ENCODE results near the gene CDKAL1. TPM values are rescaled to one million over a fixed set of nuclear protein-coding genes. Genes with fewer than 3 reads are reported as not detected.

The CDKAL1 gene
- total RNA-seq, 1 experiment from 2014 or later = 20.6 TPM

DNA sequence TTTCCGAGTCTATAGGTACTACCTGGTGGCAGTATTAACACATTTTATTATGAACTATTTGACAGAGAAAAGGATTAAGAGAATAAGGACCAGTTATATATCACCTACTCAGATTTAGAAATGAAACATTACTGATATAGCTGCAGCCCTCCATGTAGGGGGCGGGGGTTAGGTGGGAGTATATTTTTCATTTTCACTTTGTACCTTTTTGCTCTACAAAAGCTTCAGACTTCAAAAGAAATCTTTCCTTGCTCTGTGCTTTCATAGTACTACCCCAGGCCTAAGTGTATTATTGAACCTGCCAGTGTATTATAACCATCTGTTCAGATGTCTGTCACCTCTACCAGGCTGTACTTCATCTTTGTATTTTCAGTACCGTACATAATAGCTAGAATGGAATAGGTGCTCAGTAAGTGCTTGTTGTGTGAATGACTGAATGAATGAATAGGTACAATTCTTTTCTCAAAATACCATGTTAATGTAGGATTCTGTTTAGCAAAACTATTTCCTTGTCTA is 43.0 kb downstream of the CDKAL1 start:
- Mint-ChIP-seq H3K4me1 (peaks cover 16% of the 10 kb centered on the region), H3K9me3 (no peaks in the 10 kb centered on the region), H3K27me3 (ENCODE audit: low read depth) (no peaks in the 10 kb centered on the region), H3K27ac (no peak overlapping the region; the same call in 1 of the 2 replicates), H3K36me3 (no peaks in the 10 kb centered on the region), H3K4me3 (no peak overlapping the region)
- ATAC-seq (no peak), DNase-seq (ENCODE audit: low spot score) (no peak)
- TF ChIP-seq GTF2I (CRISPR knock-in tag; conservative IDR thresholded peaks at IDR 0.05) (no peak), SMAD4 (CRISPR knock-in tag; IDR thresholded peaks at IDR 0.05) (no peak), NR1H2 (CRISPR knock-in tag; IDR thresholded peaks at IDR 0.05) (no peak), ZNF263 (CRISPR knock-in tag; IDR thresholded peaks at IDR 0.05; ENCODE audit: low read depth) (no peak), NFATC4 (CRISPR knock-in tag; IDR thresholded peaks at IDR 0.05) (no peak), PRRX2 (CRISPR knock-in tag; IDR thresholded peaks at IDR 0.05) (no peak), RELA (CRISPR knock-in tag; IDR thresholded peaks at IDR 0.05; ENCODE audit: borderline replicate concordance) (no peak)
- TF ChIP-seq, protein P1, sequence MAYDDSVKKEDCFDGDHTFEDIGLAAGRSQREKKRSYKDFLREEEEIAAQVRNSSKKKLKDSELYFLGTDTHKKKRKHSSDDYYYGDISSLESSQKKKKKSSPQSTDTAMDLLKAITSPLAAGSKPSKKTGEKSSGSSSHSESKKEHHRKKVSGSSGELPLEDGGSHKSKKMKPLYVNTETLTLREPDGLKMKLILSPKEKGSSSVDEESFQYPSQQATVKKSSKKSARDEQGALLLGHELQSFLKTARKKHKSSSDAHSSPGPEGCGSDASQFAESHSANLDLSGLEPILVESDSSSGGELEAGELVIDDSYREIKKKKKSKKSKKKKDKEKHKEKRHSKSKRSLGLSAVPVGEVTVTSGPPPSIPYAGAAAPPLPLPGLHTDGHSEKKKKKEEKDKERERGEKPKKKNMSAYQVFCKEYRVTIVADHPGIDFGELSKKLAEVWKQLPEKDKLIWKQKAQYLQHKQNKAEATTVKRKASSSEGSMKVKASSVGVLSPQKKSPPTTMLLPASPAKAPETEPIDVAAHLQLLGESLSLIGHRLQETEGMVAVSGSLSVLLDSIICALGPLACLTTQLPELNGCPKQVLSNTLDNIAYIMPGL (CRISPR knock-in tag; IDR thresholded peaks at IDR 0.05) = no peak
- TF ChIP-seq, protein P2, sequence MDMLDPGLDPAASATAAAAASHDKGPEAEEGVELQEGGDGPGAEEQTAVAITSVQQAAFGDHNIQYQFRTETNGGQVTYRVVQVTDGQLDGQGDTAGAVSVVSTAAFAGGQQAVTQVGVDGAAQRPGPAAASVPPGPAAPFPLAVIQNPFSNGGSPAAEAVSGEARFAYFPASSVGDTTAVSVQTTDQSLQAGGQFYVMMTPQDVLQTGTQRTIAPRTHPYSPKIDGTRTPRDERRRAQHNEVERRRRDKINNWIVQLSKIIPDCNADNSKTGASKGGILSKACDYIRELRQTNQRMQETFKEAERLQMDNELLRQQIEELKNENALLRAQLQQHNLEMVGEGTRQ (CRISPR knock-in tag; IDR thresholded peaks at IDR 0.05) = no peak
- TF ChIP-seq, protein P3, sequence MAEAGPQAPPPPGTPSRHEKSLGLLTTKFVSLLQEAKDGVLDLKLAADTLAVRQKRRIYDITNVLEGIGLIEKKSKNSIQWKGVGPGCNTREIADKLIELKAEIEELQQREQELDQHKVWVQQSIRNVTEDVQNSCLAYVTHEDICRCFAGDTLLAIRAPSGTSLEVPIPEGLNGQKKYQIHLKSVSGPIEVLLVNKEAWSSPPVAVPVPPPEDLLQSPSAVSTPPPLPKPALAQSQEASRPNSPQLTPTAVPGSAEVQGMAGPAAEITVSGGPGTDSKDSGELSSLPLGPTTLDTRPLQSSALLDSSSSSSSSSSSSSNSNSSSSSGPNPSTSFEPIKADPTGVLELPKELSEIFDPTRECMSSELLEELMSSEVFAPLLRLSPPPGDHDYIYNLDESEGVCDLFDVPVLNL (CRISPR knock-in tag; IDR thresholded peaks at IDR 0.05; ENCODE audit: borderline replicate concordance, low read depth) = no peak
- TF ChIP-seq, protein P4, sequence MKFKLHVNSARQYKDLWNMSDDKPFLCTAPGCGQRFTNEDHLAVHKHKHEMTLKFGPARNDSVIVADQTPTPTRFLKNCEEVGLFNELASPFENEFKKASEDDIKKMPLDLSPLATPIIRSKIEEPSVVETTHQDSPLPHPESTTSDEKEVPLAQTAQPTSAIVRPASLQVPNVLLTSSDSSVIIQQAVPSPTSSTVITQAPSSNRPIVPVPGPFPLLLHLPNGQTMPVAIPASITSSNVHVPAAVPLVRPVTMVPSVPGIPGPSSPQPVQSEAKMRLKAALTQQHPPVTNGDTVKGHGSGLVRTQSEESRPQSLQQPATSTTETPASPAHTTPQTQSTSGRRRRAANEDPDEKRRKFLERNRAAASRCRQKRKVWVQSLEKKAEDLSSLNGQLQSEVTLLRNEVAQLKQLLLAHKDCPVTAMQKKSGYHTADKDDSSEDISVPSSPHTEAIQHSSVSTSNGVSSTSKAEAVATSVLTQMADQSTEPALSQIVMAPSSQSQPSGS (CRISPR knock-in tag; IDR thresholded peaks at IDR 0.05; ENCODE audit: borderline replicate concordance, low read depth) = no peak
- ChIA-PET CTCF (interaction anchor here (0.6 to 1.2 kb wide), 2 partner anchors 13 to 543 kb away, joined by 3 read pairs; no protein-coding TSS in a partner anchor), POLR2A (no interaction called here)

DNA sequence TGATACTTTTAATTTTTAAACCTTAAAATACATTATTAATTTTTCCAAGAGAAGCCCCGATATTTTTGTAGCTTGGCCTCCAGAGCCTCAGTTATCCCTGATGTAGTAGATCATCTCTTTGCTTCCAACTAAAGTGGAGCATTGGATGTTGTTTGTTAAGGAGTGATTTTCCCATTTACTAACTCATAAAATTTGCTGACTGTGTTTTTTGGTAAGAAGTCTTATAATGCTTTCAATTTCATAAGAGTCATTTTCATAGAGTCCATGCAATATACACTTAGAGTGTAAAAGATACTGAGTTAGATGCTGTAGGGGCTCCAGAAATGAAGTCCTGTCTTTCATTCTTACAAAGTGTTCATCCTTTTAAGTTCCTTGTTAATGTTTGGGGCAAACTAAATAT is 46.8 kb downstream of the CDKAL1 start:
- Mint-ChIP-seq H3K4me1 (peaks cover 34% of the 10 kb centered on the region), H3K27me3 (ENCODE audit: low read depth) (no peaks in the 10 kb centered on the region; the same call in 1 of the 2 replicates), H3K9me3 (no peaks in the 10 kb centered on the region), H3K27ac (no peak overlapping the region), H3K36me3 (no peaks in the 10 kb centered on the region; the same call in 1 of the 2 replicates), H3K4me3 (no peak overlapping the region)
- CTCF ChIA-PET = no interaction called here
- POLR2A ChIA-PET = no interaction called here
- DNase-seq (ENCODE audit: low spot score) = no peak
- no peak for ATAC-seq
- TF ChIP-seq, protein P5, sequence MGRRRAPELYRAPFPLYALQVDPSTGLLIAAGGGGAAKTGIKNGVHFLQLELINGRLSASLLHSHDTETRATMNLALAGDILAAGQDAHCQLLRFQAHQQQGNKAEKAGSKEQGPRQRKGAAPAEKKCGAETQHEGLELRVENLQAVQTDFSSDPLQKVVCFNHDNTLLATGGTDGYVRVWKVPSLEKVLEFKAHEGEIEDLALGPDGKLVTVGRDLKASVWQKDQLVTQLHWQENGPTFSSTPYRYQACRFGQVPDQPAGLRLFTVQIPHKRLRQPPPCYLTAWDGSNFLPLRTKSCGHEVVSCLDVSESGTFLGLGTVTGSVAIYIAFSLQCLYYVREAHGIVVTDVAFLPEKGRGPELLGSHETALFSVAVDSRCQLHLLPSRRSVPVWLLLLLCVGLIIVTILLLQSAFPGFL (CRISPR knock-in tag; IDR thresholded peaks at IDR 0.05; ENCODE audit: borderline replicate concordance) = no peak
- TF ChIP-seq, protein P6, sequence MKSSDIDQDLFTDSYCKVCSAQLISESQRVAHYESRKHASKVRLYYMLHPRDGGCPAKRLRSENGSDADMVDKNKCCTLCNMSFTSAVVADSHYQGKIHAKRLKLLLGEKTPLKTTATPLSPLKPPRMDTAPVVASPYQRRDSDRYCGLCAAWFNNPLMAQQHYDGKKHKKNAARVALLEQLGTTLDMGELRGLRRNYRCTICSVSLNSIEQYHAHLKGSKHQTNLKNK (CRISPR knock-in tag; IDR thresholded peaks at IDR 0.05) = no peak
- TF ChIP-seq ZNF232 (CRISPR knock-in tag; IDR thresholded peaks at IDR 0.05) (no peak), GABPB1 (CRISPR knock-in tag; IDR thresholded peaks at IDR 0.05) (no peak), OVOL2 (CRISPR knock-in tag; IDR thresholded peaks at IDR 0.05; ENCODE audit: borderline replicate concordance) (no peak)
- TF ChIP-seq, protein P7, sequence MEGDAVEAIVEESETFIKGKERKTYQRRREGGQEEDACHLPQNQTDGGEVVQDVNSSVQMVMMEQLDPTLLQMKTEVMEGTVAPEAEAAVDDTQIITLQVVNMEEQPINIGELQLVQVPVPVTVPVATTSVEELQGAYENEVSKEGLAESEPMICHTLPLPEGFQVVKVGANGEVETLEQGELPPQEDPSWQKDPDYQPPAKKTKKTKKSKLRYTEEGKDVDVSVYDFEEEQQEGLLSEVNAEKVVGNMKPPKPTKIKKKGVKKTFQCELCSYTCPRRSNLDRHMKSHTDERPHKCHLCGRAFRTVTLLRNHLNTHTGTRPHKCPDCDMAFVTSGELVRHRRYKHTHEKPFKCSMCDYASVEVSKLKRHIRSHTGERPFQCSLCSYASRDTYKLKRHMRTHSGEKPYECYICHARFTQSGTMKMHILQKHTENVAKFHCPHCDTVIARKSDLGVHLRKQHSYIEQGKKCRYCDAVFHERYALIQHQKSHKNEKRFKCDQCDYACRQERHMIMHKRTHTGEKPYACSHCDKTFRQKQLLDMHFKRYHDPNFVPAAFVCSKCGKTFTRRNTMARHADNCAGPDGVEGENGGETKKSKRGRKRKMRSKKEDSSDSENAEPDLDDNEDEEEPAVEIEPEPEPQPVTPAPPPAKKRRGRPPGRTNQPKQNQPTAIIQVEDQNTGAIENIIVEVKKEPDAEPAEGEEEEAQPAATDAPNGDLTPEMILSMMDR (IDR thresholded peaks at IDR 0.05) = no peak
- TF ChIP-seq, protein P8, sequence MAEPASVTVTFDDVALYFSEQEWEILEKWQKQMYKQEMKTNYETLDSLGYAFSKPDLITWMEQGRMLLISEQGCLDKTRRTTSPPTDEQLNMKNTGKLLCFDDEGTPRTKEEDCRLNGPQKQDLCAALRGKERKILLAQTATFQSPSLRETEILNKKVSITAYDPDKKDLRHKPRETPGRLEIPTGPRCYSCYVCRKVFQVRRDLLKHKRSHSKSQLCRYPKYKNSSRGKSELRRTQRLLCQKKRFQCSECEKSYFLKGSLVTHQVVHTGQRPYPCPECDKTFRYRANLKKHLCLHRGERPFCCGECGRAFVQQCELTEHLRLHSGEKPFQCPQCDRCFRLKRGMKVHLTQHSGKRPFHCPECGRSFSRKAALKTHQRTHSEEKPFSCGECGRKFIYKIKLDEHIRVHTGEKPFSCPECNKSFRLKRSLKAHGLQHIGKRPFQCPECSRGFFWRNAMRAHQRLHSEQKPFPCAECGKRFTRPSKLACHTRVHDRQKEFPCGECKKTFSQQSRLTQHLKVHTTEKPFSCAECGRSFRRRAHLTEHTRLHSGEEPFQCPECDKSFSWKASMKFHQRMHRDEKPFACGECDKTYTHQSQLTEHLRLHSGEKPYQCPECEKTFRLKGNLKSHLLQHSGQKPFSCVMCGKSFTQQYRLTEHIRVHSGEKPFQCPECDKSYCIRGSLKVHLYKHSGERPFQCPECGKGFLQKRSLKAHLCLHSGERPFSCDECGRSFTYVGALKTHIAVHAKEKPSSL (CRISPR knock-in tag; conservative IDR thresholded peaks at IDR 0.05) = no peak
